Gastrocnemius medialis (tissue), 4 donors: Measurements from ENCODE around the gene GPATCH8.

Experiments
- CTCF ChIP-seq, 5 experiments: fragments of 450-650 bp in 3 of 5; fragments of 200-600 bp in 2 of 5; sonication (generic) in 2 of 5; IDR thresholded peaks in 4 of 5; conservative IDR thresholded peaks in 1 of 5; 1 replicate in 4 of 5; 2 replicates in 1 of 5; pipeline ENCODE4 v1.5.1; 2016 to 2019; ENCODE audit warnings: antibody characterized with exemption in 5 of 5, mild to moderate bottlenecking in 3 of 5, moderate library complexity in 3 of 5
- POLR2A ChIP-seq, 2 donors: fragments of 450-650 bp; IDR thresholded peaks; one replicate each; pipeline ENCODE4 v1.6.1; 2017; ENCODE audit warnings: antibody characterized with exemption in 2 of 2, mild to moderate bottlenecking in 2 of 2, moderate library complexity in 2 of 2

DNA sequence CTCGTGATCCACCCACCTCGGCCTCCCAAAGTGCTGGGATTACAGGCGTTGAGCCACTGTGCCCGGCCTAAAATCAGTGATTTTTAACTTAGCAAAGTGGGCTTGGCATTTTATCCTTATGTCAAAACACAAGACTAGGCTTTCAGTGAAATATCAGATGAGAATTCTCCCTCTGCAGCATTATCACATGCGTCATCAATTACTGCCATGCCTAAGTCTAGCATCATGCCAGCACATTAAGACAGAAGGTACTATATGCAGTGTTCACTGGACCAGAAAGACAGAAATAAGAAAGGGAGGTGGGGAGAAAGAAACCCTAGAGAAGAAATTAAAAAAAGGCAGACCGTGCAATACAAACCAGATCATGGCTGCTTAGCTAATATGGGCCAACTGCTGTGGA lies 29.8 kb downstream of the GPATCH8 start:
- TF ChIP-seq CTCF (IDR thresholded peaks at IDR 0.05 in 4 of 5, conservative IDR thresholded peaks at IDR 0.05 in 1 of 5) (no peak), POLR2A (IDR thresholded peaks at IDR 0.05) (no peak)
